Measurements from ENCODE around the gene SYNGAP1. TPM values are rescaled to one million over a fixed set of nuclear protein-coding genes. Genes with fewer than 3 reads are reported as not detected.

The SYNGAP1 gene
- total RNA-seq, 2 experiments from 2014 or later = 43.6 to 45.6 TPM

- ATAC-seq (no peak), DNase-seq (no peak)
- peak overlapping the region; percentile 82 for H3K27ac Mint-ChIP-seq
- intact Hi-C loops (cut with DNase I, micrococcal nuclease) = loop anchor here (1.0 to 5.0 kb wide), 14 partner anchors 22 to 336 kb away; partner anchors contain the start of genes KIFC1 (in 2 of the 2), BAK1 (in 1 of the 2), CUTA (in 1 of the 2) and LEMD2 (in 1 of the 2)
- H3K36me3 Mint-ChIP-seq (ENCODE audit: low read depth) = peaks cover 25% of the 10 kb centered on the region
- H3K27me3 Mint-ChIP-seq = no peaks in the 10 kb centered on the region
- H3K4me3 Mint-ChIP-seq = peak overlapping the region; percentile 95
- H3K4me1 Mint-ChIP-seq = peaks cover 27% of the 10 kb centered on the region
- H3K9me3 Mint-ChIP-seq (ENCODE audit: low read depth) = no peaks in the 10 kb centered on the region
- CTCF ChIA-PET = interaction anchor here (0.6 to 1.4 kb wide), 4 partner anchors 20 to 248 kb away, joined by 3 to 4 read pairs (median 3); partner anchors contain the start of gene CUTA
- POLR2A ChIA-PET = interaction anchor here (0.7 to 2.2 kb wide), 3 partner anchors 7 to 1923 kb away, joined by 3 to 6 read pairs (median 4); no protein-coding TSS in a partner anchor
Measured at GRCh38 chr6:33453393-33454008, 33.6 kb downstream of the SYNGAP1 start.

GRCh38 chr6:33454009-33454946, 34.4 kb downstream of the SYNGAP1 start, which contains the start of gene ZBTB9:
TSS of gene ZBTB9 (plus strand) at chr6:33454576. CDS start at chr6:33455101, 525 bp downstream.
- DNase-seq (peak; percentile 96), ATAC-seq (peak; percentile 100)
- Mint-ChIP-seq H3K27ac (peak within 1 kb of the TSS; percentile 82), H3K36me3 (ENCODE audit: low read depth) (peaks cover 20% of the 10 kb centered on the region), H3K9me3 (ENCODE audit: low read depth) (no peaks in the 10 kb centered on the region), H3K27me3 (no peaks in the 10 kb centered on the region), H3K4me1 (peaks cover 27% of the 10 kb centered on the region), H3K4me3 (peak within 1 kb of the TSS; percentile 95)
- CTCF ChIA-PET = interaction anchor here (0.5 to 1.4 kb wide), 12 partner anchors 9 to 317 kb away, joined by 3 to 6 read pairs (median 3); partner anchors contain the start of gene CUTA
- POLR2A ChIA-PET = interaction anchor here (0.5 to 2.2 kb wide), 7 partner anchors 8 to 1923 kb away, joined by 3 to 6 read pairs (median 3); no protein-coding TSS in a partner anchor
- intact Hi-C loops (cut with DNase I, micrococcal nuclease) = loop anchor here (1.0 to 5.0 kb wide), 14 partner anchors 23 to 335 kb away; partner anchors contain the start of genes KIFC1 (in 2 of the 2), BAK1 (in 1 of the 2), CUTA (in 1 of the 2) and LEMD2 (in 1 of the 2)

DNA sequence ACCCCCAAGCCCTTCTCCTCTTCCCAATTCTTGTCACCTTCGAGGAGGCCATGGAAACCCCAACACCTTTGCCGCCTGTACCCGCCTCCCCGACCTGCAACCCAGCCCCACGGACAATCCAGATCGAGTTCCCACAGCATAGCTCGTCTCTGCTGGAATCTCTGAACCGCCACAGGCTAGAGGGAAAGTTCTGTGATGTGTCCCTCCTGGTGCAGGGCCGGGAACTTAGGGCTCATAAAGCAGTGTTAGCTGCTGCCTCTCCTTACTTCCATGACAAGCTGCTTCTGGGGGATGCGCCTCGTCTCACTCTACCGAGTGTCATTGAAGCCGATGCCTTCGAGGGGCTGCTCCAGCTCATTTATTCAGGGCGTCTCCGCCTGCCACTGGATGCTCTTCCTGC, 35.2 kb downstream of the SYNGAP1 start:
- H3K27me3 Mint-ChIP-seq = no peaks in the 10 kb centered on the region
- H3K4me1 Mint-ChIP-seq = peaks cover 27% of the 10 kb centered on the region
- no peaks in the 10 kb centered on the region for H3K9me3 Mint-ChIP-seq (ENCODE audit: low read depth)
- H3K27ac Mint-ChIP-seq = peak overlapping the region; percentile 80
- POLR2A ChIA-PET = interaction anchor here (0.8 to 2.2 kb wide), 4 partner anchors 8 to 116 kb away, joined by 3 to 6 read pairs (median 3); no protein-coding TSS in a partner anchor
- H3K4me3 Mint-ChIP-seq = peak overlapping the region; percentile 95
- CTCF ChIA-PET = interaction anchor here (1.1 to 1.4 kb wide), 6 partner anchors 8 to 256 kb away, joined by 3 to 4 read pairs (median 3); partner anchors contain the start of gene CUTA
- no peak for ATAC-seq
- H3K36me3 Mint-ChIP-seq (ENCODE audit: low read depth) = peaks cover 20% of the 10 kb centered on the region
- DNase-seq = no peak
- intact Hi-C loops (cut with DNase I, micrococcal nuclease) = loop anchor here (1.0 to 2.0 kb wide), 3 partner anchors 24 to 124 kb away; no protein-coding TSS in a partner anchor

DNA sequence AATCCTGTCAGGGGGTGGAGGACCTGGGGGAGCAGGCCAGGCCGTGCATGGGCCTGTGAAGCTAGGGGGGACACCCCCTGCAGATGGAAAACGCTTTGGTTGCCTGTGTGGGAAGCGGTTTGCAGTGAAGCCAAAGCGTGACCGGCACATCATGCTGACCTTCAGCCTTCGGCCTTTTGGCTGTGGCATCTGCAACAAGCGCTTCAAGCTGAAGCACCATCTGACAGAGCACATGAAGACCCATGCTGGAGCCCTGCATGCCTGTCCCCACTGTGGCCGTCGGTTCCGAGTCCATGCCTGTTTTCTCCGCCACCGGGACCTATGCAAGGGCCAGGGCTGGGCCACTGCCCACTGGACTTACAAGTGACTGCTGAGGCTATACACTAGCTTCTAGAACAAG, 36.3 kb downstream of the SYNGAP1 start:
- intact Hi-C loops (cut with DNase I, micrococcal nuclease) = no loop called here
- peaks cover 20% of the 10 kb centered on the region for H3K36me3 Mint-ChIP-seq (ENCODE audit: low read depth)
- no peak overlapping the region for H3K27ac Mint-ChIP-seq
- ChIA-PET CTCF (interaction anchor here (0.6 to 1.5 kb wide), 3 partner anchors 66 to 165 kb away, joined by 3 to 5 read pairs (median 3); partner anchors contain the start of genes BAK1 and ITPR3), POLR2A (interaction anchor here (0.6 kb wide), 2 partner anchors 47 to 49 kb away, joined by 3 to 5 read pairs; no protein-coding TSS in a partner anchor)
- ATAC-seq (no peak), DNase-seq (no peak)
- no peaks in the 10 kb centered on the region for H3K9me3 Mint-ChIP-seq (ENCODE audit: low read depth)
- H3K27me3 Mint-ChIP-seq = no peaks in the 10 kb centered on the region
- H3K4me1 Mint-ChIP-seq = peaks cover 27% of the 10 kb centered on the region
- peak overlapping the region; percentile 95 for H3K4me3 Mint-ChIP-seq

GRCh38 chr6:33458676-33459075, 38.8 kb downstream of the SYNGAP1 start:
- no peak for ATAC-seq
- CTCF ChIA-PET = interaction anchor here (1.0 kb wide), 1 partner anchor 9 kb away, joined by 3 read pairs; no protein-coding TSS in a partner anchor

DNA sequence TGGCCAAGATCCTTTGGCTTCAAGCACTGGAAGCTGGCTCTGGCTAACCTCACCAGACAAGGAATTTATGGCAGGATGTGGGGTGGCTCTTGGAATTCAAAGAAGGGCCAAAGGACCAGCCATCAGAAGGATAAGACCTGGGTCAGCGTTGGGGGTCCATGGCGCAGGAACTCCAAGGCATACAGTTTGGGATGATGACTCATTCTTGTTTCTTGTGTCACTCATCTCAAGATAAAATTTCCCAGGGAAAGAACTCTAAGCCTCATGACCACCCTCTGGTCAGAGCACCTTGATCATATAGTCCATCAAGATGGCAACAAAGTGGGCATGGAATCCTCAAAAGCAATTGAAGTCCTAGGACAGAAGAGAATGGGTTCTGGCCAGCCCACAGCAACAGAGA, 39.4 kb downstream of the SYNGAP1 start:
- no peak overlapping the region for H3K4me3 Mint-ChIP-seq
- ChIA-PET POLR2A (interaction anchor here (0.5 kb wide), 1 partner anchor 175 kb away, joined by 3 read pairs; no protein-coding TSS in a partner anchor), CTCF (interaction anchor here (1.0 kb wide), 1 partner anchor 9 kb away, joined by 3 read pairs; no protein-coding TSS in a partner anchor)
- H3K4me1 Mint-ChIP-seq = peaks cover 17% of the 10 kb centered on the region
- DNase-seq = no peak
- H3K27me3 Mint-ChIP-seq = no peaks in the 10 kb centered on the region
- intact Hi-C loops (cut with DNase I, micrococcal nuclease) = no loop called here
- H3K27ac Mint-ChIP-seq = no peak overlapping the region
- ATAC-seq = no peak
- no peaks in the 10 kb centered on the region for H3K9me3 Mint-ChIP-seq (ENCODE audit: low read depth)
- H3K36me3 Mint-ChIP-seq (ENCODE audit: low read depth) = peaks cover 20% of the 10 kb centered on the region

More at GRCh38 chr6:33458676-33459075, 38.8 kb downstream of the SYNGAP1 start:
- no peak for DNase-seq
- Mint-ChIP-seq H3K9me3 (ENCODE audit: low read depth) (no peaks in the 10 kb centered on the region), H3K36me3 (ENCODE audit: low read depth) (peaks cover 20% of the 10 kb centered on the region), H3K27me3 (no peaks in the 10 kb centered on the region), H3K27ac (no peak overlapping the region), H3K4me1 (peaks cover 18% of the 10 kb centered on the region), H3K4me3 (no peak overlapping the region)
- POLR2A ChIA-PET = no interaction called here
- intact Hi-C loops (cut with DNase I, micrococcal nuclease) = no loop called here

DNA sequence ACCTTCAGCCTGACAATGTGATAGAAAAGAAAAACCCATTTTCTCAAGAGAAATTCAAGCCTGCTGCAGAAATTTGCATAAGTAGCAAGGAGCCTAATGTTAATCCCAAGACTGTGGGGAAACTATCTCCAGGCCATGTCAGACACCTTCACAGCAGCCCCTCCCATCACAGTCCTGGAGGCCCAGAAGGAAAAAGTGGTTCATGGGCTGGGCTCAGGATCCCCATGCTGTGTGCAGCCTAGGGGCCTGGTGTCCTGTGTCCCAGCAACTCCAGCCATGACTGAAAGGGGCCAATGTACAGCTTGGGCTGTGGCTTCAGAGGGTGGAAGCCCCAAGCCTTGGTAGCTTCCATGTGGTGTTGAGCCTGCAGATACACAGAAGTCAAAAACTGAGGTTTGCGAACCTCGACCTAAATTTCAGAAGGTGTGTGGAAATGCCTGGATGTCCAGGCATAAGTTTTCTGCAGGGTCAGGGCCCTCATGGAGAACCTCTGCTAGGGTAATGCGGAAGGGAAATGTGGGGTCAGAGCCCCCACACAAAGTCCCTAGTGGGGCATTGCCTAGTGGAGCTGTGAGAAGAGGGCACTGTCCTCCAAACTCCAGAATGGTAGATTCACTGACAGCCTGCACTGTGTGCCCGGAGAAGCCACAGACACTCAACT, 46.3 kb downstream of the SYNGAP1 start:
- H3K9me3 Mint-ChIP-seq (ENCODE audit: low read depth) = no peaks in the 10 kb centered on the region
- POLR2A ChIA-PET = no interaction called here
- CTCF ChIA-PET = no interaction called here
- H3K27ac Mint-ChIP-seq = no peak overlapping the region
- DNase-seq (no peak), ATAC-seq (no peak)
- no peaks in the 10 kb centered on the region for H3K4me1 Mint-ChIP-seq
- no peaks in the 10 kb centered on the region for H3K27me3 Mint-ChIP-seq
- no peak overlapping the region for H3K4me3 Mint-ChIP-seq
- H3K36me3 Mint-ChIP-seq (ENCODE audit: low read depth) = no peaks in the 10 kb centered on the region
- intact Hi-C loops (cut with DNase I, micrococcal nuclease) = no loop called here

GRCh38 chr6:33467091-33467490, 47.2 kb downstream of the SYNGAP1 start:
- POLR2A ChIA-PET = no interaction called here
- intact Hi-C loops (cut with DNase I, micrococcal nuclease) = no loop called here
- ATAC-seq (no peak), DNase-seq (no peak)
- no peaks in the 10 kb centered on the region for H3K36me3 Mint-ChIP-seq (ENCODE audit: low read depth)
- no peak overlapping the region for H3K27ac Mint-ChIP-seq
- H3K4me1 Mint-ChIP-seq = no peaks in the 10 kb centered on the region
- CTCF ChIA-PET = no interaction called here
- H3K4me3 Mint-ChIP-seq = no peak overlapping the region
- H3K9me3 Mint-ChIP-seq (ENCODE audit: low read depth) = no peaks in the 10 kb centered on the region
- no peaks in the 10 kb centered on the region for H3K27me3 Mint-ChIP-seq

- DNase-seq = no peak
- H3K36me3 Mint-ChIP-seq (ENCODE audit: low read depth) = no peaks in the 10 kb centered on the region
- ATAC-seq = no peak
- no peak overlapping the region for H3K27ac Mint-ChIP-seq
- POLR2A ChIA-PET = no interaction called here
- H3K4me3 Mint-ChIP-seq = no peak overlapping the region
- intact Hi-C loops (cut with DNase I, micrococcal nuclease) = no loop called here
- H3K4me1 Mint-ChIP-seq = no peaks in the 10 kb centered on the region
- H3K9me3 Mint-ChIP-seq (ENCODE audit: low read depth) = no peaks in the 10 kb centered on the region
- H3K27me3 Mint-ChIP-seq = no peaks in the 10 kb centered on the region
- CTCF ChIA-PET = interaction anchor here (0.7 kb wide), 1 partner anchor 213 kb away, joined by 3 read pairs; no protein-coding TSS in a partner anchor
Measured at GRCh38 chr6:33469661-33470060, 49.8 kb downstream of the SYNGAP1 start.

DNA sequence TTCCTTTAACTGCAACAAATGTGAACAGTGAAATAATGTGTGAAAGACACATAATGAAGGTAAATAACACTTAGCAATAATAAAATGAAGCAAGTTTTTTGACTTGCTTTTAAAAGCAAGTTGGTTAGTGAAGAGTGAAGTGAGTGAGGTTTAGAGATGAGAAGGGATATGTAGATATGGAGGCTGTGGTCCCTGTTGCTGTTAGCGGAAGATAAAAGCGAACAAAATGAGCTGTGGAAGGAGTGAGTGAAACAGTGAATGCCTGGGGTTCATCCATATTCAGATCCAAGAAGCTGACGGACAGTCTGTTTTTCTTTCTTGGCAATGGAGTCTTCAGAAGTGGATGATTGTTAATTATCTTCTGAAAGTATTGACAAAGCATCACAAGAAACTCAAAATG, 58.0 kb downstream of the SYNGAP1 start:
- Mint-ChIP-seq H3K27me3 (no peaks in the 10 kb centered on the region), H3K4me1 (no peaks in the 10 kb centered on the region), H3K27ac (no peak overlapping the region), H3K36me3 (ENCODE audit: low read depth) (no peaks in the 10 kb centered on the region), H3K4me3 (no peak overlapping the region), H3K9me3 (ENCODE audit: low read depth) (no peaks in the 10 kb centered on the region)
- ChIA-PET POLR2A (no interaction called here), CTCF (interaction anchor here (0.5 to 0.6 kb wide), 2 partner anchors 41 to 75 kb away, joined by 3 read pairs; no protein-coding TSS in a partner anchor)
- no peak for ATAC-seq
- intact Hi-C loops (cut with DNase I, micrococcal nuclease) = no loop called here
- DNase-seq = no peak

Data from activated CD4-positive, alpha-beta T cell treated with anti-CD3 and anti-CD28 coated beads for 36 hours (primary cell).